AG09319 (cell line): ENCODE results near the gene CKM.

ENCODE experiments used
- DNase-seq: peaks from one replicate; pipeline ENCODE4 v3.0.0-alpha.2; 2010; ENCODE audit warnings: low read depth; ENCODE audit errors: extremely low read depth
- CTCF ChIP-seq: IDR thresholded peaks from 2 replicates; pipeline ENCODE4 v1.5.1; 2011; ENCODE audit warnings: low read depth, mild to moderate bottlenecking, inconsistent platforms, low read length, moderate library complexity

CKM gene

GRCh38 chr19:45361608-45362007 is 38.9 kb upstream of the CKM start:
- no peak for TF ChIP-seq CTCF
- no peak for DNase-seq

- no peak for DNase-seq
Measured at GRCh38 chr19:45358213-45358792, 35.6 kb upstream of the CKM start.

GRCh38 chr19:45357445-45357783 is 34.7 kb upstream of the CKM start:
- no peak for TF ChIP-seq CTCF
- DNase-seq, result no peak

More at GRCh38 chr19:45358213-45358792, 35.6 kb upstream of the CKM start:
- TF ChIP-seq CTCF, result no peak

- DNase-seq, result no peak
- TF ChIP-seq CTCF, result no peak
Measured at GRCh38 chr19:45356760-45357444, 34.2 kb upstream of the CKM start.

GRCh38 chr19:45355910-45356309 is 33.2 kb upstream of the CKM start:
- DNase-seq, result no peak
- TF ChIP-seq CTCF, result no peak

GRCh38 chr19:45355402-45355801 is 32.7 kb upstream of the CKM start:
- no peak for TF ChIP-seq CTCF
- no peak for DNase-seq

GRCh38 chr19:45354241-45354842 is 31.7 kb upstream of the CKM start:
- DNase-seq, result no peak
- no peak for TF ChIP-seq CTCF
